GM23338 (cell line): ENCODE data around the gene CDC42BPG. TPM values are rescaled to one million over a fixed set of nuclear protein-coding genes. Genes with fewer than 3 reads are reported as not detected.

Experiments
- ATAC-seq: fragments of 200-7000 bp; cut with Tn5 transposase; 3 replicates; pipeline ENCODE4 v1.9.1; 2020
- DNase-seq: peaks from one replicate; pipeline ENCODE4 v3.0.0-alpha.2; 2015; ENCODE audit warnings: low spot score
- H2AFZ ChIP-seq: fragments of 200-600 bp; sonication (generic); 2 replicates; pipeline ENCODE4 v1.8.0; 2016; ENCODE audit warnings: antibody characterized with exemption, mild to moderate bottlenecking, moderate library complexity
- H3F3A ChIP-seq: fragments of 200-600 bp; sonication (generic); replicated peaks from 2 replicates; pipeline ENCODE4 v1.8.0; 2017; ENCODE audit warnings: antibody characterized with exemption, mixed run types, low read depth
- H3K27ac ChIP-seq: fragments of 200-600 bp; sonication (generic); 2 replicates; pipeline ENCODE4 v1.6.1; 2016; ENCODE audit warnings: low read depth
- H3K27me3 ChIP-seq: fragments of 200-600 bp; sonication (generic); 2 replicates; pipeline ENCODE4 v1.8.0; 2016; ENCODE audit warnings: mild to moderate bottlenecking, mixed run types, moderate library complexity; ENCODE audit not compliant: insufficient read depth
- H3K36me3 ChIP-seq: fragments of 200-600 bp; sonication (generic); 2 replicates; pipeline ENCODE4 v1.8.0; 2016; ENCODE audit warnings: mild to moderate bottlenecking; ENCODE audit not compliant: insufficient read depth
- H3K4me1 ChIP-seq: fragments of 200-600 bp; sonication (generic); 2 replicates; pipeline ENCODE4 v1.8.0; 2016; ENCODE audit warnings: mild to moderate bottlenecking, moderate library complexity; ENCODE audit not compliant: insufficient read depth
- H3K4me2 ChIP-seq: fragments of 200-600 bp; sonication (generic); 2 replicates; pipeline ENCODE4 v1.7.1; 2017; ENCODE audit warnings: mixed run types
- H3K4me3 ChIP-seq: fragments of 200-600 bp; sonication (generic); 2 replicates; pipeline ENCODE4 v1.6.1; 2016; ENCODE audit warnings: mixed run types
- H3K79me2 ChIP-seq: fragments of 200-600 bp; sonication (generic); replicated peaks from 2 replicates; pipeline ENCODE4 v1.8.0; 2017; ENCODE audit warnings: mild to moderate bottlenecking; ENCODE audit not compliant: insufficient read depth
- H3K9me2 ChIP-seq: fragments of 200-600 bp; sonication (generic); 2 replicates; pipeline ENCODE4 v1.8.0; 2017; ENCODE audit not compliant: insufficient read depth
- H4K20me1 ChIP-seq: fragments of 200-600 bp; sonication (generic); replicated peaks from 2 replicates; pipeline ENCODE4 v1.8.0; 2017; ENCODE audit warnings: mild to moderate bottlenecking; ENCODE audit not compliant: insufficient read depth
- H3K27ac Mint-ChIP-seq: 2 replicates; pipeline ENCODE4 v1.8.0; 2020; ENCODE audit warnings: inconsistent platforms, mild to moderate bottlenecking, moderate library complexity, mixed read lengths
- H3K27me3 Mint-ChIP-seq: 3 replicates; pipeline ENCODE4 v1.8.0; 2022; ENCODE audit warnings: low read depth, mild to moderate bottlenecking, moderate library complexity, mixed read lengths, inconsistent platforms; ENCODE audit not compliant: insufficient read depth, poor library complexity
- H3K36me3 Mint-ChIP-seq: 3 replicates; pipeline ENCODE4 v1.8.0; 2021; ENCODE audit warnings: low read depth, mild to moderate bottlenecking, inconsistent platforms, moderate library complexity, mixed read lengths
- H3K4me1 Mint-ChIP-seq: 3 replicates; pipeline ENCODE4 v1.8.0; 2020; ENCODE audit warnings: mild to moderate bottlenecking, inconsistent platforms, mixed read lengths
- H3K4me3 Mint-ChIP-seq: 3 replicates; pipeline ENCODE4 v1.8.0; 2021; ENCODE audit warnings: moderate library complexity, mild to moderate bottlenecking, inconsistent platforms, mixed read lengths
- H3K9me3 Mint-ChIP-seq: 3 replicates; pipeline ENCODE4 v1.8.0; 2020; ENCODE audit warnings: moderate library complexity, mild to moderate bottlenecking, inconsistent platforms, mixed read lengths
- CREB1 ChIP-seq: fragments of 250-450 bp; sonication (Bioruptor Pico); IDR thresholded peaks from 2 replicates; pipeline ENCODE4 v1.5.0; 2020; ENCODE audit warnings: low read depth, mild to moderate bottlenecking, moderate library complexity
- EZH2 ChIP-seq: fragments of 200-600 bp; sonication (generic); IDR thresholded peaks from one replicate; pipeline ENCODE4 v1.8.0; 2017; ENCODE audit warnings: antibody characterized with exemption, mild to moderate bottlenecking, low read depth; ENCODE audit not compliant: unreplicated experiment
- EZH2phosphoT487 ChIP-seq: fragments of 200-600 bp; sonication (generic); IDR thresholded peaks from one replicate; pipeline ENCODE4 v1.8.1; 2018; ENCODE audit warnings: antibody characterized with exemption; ENCODE audit not compliant: unreplicated experiment
- JUNB ChIP-seq: IDR thresholded peaks from one replicate; pipeline ENCODE4 v1.6.1; 2016; ENCODE audit warnings: antibody characterized with exemption; ENCODE audit not compliant: unreplicated experiment
- NANOG ChIP-seq: IDR thresholded peaks from 2 replicates; pipeline ENCODE4 v1.6.1; 2016; ENCODE audit warnings: antibody characterized with exemption, borderline replicate concordance
- POLR2AphosphoS5 ChIP-seq: IDR thresholded peaks from 2 replicates; pipeline ENCODE4 v1.6.1; 2016; ENCODE audit warnings: antibody characterized with exemption, low read depth
- STAT1 ChIP-seq: IDR thresholded peaks from one replicate; pipeline ENCODE4 v1.6.1; 2016; ENCODE audit warnings: antibody characterized with exemption; ENCODE audit not compliant: unreplicated experiment
- ZNF114 ChIP-seq: fragments of 250-450 bp; sonication (Bioruptor Pico); IDR thresholded peaks from 2 replicates; pipeline ENCODE4 v1.5.0; 2020; ENCODE audit warnings: mild to moderate bottlenecking, moderate library complexity
- ZNF331 ChIP-seq: fragments of 250-450 bp; sonication (Bioruptor Pico); IDR thresholded peaks from 2 replicates; pipeline ENCODE4 v1.5.0; 2020; ENCODE audit warnings: low read depth, mild to moderate bottlenecking, moderate library complexity
- polyA plus RNA-seq: library from polyadenylated mRNA; unstranded; fragments of >200 nt; fragmentation: Nextera tagmentation; extraction: Ambion mirVana; gene quantifications from 2 replicates; pipeline ENCODE4 v1.2.1, GENCODE V29; 2016
- total RNA-seq: library from RNA; depleted of rRNA; stranded (reverse); fragments of >200 nt; shearing (Covaris generic); gene quantifications from 2 replicates; pipeline ENCODE4 v1.2.3, GENCODE V29; 2014
- TF ChIP-seq, protein P1 (sequence below): IDR thresholded peaks from 2 replicates; pipeline ENCODE4 v1.6.1; 2016; ENCODE audit warnings: antibody characterized with exemption
- TF ChIP-seq, protein P2 (sequence below), 2 experiments: fragments of 200-600 bp in 1 of 2; sonication (generic) in 1 of 2; conservative IDR thresholded peaks; 2 replicates each; pipeline versions ENCODE4 v1.5.1 to v1.6.1; 2016 to 2017; ENCODE audit warnings: antibody characterized with exemption in 2 of 2, low read depth in 2 of 2, mild to moderate bottlenecking in 2 of 2, moderate library complexity in 1 of 2
- TF ChIP-seq, protein P3 (sequence below): fragments of 250-450 bp; sonication (Bioruptor Pico); IDR thresholded peaks from 2 replicates; pipeline ENCODE4 v1.5.0; 2020; ENCODE audit warnings: mild to moderate bottlenecking, moderate library complexity
- TF ChIP-seq, protein P4 (sequence below): IDR thresholded peaks from one replicate; pipeline ENCODE4 v1.6.1; 2018; ENCODE audit warnings: antibody characterized with exemption; ENCODE audit not compliant: unreplicated experiment

CDC42BPG gene
- total and polyA plus RNA-seq, 2 experiments from 2014 or later, result 2.3 to 11.6 TPM

DNA sequence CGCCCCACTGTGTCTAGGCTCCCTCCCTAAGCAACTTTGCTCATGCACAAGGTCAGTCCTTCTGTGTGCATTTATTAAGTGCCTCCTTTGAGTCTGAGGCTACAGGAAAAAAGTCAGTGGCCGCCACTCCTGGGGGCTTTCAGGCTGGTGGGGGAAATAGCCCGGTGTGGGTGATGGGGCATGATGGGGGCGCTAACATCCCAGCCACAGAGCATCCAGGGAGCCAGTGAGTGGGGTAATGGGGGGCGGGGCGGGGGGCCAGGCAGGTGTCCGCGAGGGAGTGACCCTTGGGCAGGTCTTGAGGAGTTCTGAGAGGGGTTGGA is 43.9 kb upstream of the CDC42BPG start:
- Histone ChIP-seq H3K4me2 (peak overlapping the region; percentile 91), H2AFZ (peak overlapping the region; percentile 98), H3K4me3 (peak overlapping the region; percentile 46)

More for the DNA sequence above, 43.9 kb upstream of the CDC42BPG start:
- no peaks in the 10 kb centered on the region for H4K20me1 ChIP-seq
- no peak for DNase-seq
- peaks cover 16% of the 10 kb centered on the region; the same call in 1 of the 2 replicates for H3K4me1 ChIP-seq
- ATAC-seq, result no peak
- Mint-ChIP-seq H3K4me3 (peak overlapping the region; percentile 65), H3K27ac (no peak overlapping the region), H3K27me3 (peaks cover 5% of the 10 kb centered on the region), H3K9me3 (no peaks in the 10 kb centered on the region), H3K4me1 (peaks cover 15% of the 10 kb centered on the region), H3K36me3 (no peaks in the 10 kb centered on the region; the same call in 2 of the 3 replicates)
- H3K27ac ChIP-seq, result peak overlapping the region; percentile 20; the same call in 1 of the 2 replicates
- no peaks in the 10 kb centered on the region for H3K79me2 ChIP-seq
- H3F3A ChIP-seq, result 0 out of 2 replicates have a peak, but pooled peaks cover 2% of the 10 kb centered on the region
- TF ChIP-seq, protein P1, sequence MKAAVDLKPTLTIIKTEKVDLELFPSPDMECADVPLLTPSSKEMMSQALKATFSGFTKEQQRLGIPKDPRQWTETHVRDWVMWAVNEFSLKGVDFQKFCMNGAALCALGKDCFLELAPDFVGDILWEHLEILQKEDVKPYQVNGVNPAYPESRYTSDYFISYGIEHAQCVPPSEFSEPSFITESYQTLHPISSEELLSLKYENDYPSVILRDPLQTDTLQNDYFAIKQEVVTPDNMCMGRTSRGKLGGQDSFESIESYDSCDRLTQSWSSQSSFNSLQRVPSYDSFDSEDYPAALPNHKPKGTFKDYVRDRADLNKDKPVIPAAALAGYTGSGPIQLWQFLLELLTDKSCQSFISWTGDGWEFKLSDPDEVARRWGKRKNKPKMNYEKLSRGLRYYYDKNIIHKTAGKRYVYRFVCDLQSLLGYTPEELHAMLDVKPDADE, result no peak
- TF ChIP-seq, protein P2, sequence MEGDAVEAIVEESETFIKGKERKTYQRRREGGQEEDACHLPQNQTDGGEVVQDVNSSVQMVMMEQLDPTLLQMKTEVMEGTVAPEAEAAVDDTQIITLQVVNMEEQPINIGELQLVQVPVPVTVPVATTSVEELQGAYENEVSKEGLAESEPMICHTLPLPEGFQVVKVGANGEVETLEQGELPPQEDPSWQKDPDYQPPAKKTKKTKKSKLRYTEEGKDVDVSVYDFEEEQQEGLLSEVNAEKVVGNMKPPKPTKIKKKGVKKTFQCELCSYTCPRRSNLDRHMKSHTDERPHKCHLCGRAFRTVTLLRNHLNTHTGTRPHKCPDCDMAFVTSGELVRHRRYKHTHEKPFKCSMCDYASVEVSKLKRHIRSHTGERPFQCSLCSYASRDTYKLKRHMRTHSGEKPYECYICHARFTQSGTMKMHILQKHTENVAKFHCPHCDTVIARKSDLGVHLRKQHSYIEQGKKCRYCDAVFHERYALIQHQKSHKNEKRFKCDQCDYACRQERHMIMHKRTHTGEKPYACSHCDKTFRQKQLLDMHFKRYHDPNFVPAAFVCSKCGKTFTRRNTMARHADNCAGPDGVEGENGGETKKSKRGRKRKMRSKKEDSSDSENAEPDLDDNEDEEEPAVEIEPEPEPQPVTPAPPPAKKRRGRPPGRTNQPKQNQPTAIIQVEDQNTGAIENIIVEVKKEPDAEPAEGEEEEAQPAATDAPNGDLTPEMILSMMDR (conservative IDR thresholded peaks at IDR 0.05; ENCODE audit: low read depth in 2 of 2), result no peak
- TF ChIP-seq, protein P3, sequence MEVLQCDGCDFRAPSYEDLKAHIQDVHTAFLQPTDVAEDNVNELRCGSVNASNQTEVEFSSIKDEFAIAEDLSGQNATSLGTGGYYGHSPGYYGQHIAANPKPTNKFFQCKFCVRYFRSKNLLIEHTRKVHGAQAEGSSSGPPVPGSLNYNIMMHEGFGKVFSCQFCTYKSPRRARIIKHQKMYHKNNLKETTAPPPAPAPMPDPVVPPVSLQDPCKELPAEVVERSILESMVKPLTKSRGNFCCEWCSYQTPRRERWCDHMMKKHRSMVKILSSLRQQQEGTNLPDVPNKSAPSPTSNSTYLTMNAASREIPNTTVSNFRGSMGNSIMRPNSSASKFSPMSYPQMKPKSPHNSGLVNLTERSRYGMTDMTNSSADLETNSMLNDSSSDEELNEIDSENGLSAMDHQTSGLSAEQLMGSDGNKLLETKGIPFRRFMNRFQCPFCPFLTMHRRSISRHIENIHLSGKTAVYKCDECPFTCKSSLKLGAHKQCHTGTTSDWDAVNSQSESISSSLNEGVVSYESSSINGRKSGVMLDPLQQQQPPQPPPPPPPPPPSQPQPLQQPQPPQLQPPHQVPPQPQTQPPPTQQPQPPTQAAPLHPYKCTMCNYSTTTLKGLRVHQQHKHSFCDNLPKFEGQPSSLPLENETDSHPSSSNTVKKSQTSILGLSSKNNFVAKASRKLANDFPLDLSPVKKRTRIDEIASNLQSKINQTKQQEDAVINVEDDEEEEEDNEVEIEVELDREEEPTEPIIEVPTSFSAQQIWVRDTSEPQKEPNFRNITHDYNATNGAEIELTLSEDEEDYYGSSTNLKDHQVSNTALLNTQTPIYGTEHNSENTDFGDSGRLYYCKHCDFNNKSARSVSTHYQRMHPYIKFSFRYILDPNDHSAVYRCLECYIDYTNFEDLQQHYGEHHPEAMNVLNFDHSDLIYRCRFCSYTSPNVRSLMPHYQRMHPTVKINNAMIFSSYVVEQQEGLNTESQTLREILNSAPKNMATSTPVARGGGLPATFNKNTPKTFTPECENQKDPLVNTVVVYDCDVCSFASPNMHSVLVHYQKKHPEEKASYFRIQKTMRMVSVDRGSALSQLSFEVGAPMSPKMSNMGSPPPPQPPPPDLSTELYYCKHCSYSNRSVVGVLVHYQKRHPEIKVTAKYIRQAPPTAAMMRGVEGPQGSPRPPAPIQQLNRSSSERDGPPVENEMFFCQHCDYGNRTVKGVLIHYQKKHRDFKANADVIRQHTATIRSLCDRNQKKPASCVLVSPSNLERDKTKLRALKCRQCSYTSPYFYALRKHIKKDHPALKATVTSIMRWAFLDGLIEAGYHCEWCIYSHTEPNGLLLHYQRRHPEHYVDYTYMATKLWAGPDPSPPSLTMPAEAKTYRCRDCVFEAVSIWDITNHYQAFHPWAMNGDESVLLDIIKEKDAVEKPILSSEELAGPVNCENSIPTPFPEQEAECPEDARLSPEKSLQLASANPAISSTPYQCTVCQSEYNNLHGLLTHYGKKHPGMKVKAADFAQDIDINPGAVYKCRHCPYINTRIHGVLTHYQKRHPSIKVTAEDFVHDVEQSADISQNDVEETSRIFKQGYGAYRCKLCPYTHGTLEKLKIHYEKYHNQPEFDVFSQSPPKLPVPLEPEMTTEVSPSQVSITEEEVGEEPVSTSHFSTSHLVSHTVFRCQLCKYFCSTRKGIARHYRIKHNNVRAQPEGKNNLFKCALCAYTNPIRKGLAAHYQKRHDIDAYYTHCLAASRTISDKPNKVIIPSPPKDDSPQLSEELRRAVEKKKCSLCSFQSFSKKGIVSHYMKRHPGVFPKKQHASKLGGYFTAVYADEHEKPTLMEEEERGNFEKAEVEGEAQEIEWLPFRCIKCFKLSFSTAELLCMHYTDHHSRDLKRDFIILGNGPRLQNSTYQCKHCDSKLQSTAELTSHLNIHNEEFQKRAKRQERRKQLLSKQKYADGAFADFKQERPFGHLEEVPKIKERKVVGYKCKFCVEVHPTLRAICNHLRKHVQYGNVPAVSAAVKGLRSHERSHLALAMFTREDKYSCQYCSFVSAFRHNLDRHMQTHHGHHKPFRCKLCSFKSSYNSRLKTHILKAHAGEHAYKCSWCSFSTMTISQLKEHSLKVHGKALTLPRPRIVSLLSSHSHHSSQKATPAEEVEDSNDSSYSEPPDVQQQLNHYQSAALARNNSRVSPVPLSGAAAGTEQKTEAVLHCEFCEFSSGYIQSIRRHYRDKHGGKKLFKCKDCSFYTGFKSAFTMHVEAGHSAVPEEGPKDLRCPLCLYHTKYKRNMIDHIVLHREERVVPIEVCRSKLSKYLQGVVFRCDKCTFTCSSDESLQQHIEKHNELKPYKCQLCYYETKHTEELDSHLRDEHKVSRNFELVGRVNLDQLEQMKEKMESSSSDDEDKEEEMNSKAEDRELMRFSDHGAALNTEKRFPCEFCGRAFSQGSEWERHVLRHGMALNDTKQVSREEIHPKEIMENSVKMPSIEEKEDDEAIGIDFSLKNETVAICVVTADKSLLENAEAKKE (CRISPR knock-in tag), result no peak
- TF ChIP-seq ZNF114 (CRISPR knock-in tag), result no peak
- no peak for TF ChIP-seq STAT1
- no peak for TF ChIP-seq NANOG
- TF ChIP-seq CREB1 (CRISPR knock-in tag), result no peak
- no peak for TF ChIP-seq EZH2phosphoT487
- TF ChIP-seq, protein P4, sequence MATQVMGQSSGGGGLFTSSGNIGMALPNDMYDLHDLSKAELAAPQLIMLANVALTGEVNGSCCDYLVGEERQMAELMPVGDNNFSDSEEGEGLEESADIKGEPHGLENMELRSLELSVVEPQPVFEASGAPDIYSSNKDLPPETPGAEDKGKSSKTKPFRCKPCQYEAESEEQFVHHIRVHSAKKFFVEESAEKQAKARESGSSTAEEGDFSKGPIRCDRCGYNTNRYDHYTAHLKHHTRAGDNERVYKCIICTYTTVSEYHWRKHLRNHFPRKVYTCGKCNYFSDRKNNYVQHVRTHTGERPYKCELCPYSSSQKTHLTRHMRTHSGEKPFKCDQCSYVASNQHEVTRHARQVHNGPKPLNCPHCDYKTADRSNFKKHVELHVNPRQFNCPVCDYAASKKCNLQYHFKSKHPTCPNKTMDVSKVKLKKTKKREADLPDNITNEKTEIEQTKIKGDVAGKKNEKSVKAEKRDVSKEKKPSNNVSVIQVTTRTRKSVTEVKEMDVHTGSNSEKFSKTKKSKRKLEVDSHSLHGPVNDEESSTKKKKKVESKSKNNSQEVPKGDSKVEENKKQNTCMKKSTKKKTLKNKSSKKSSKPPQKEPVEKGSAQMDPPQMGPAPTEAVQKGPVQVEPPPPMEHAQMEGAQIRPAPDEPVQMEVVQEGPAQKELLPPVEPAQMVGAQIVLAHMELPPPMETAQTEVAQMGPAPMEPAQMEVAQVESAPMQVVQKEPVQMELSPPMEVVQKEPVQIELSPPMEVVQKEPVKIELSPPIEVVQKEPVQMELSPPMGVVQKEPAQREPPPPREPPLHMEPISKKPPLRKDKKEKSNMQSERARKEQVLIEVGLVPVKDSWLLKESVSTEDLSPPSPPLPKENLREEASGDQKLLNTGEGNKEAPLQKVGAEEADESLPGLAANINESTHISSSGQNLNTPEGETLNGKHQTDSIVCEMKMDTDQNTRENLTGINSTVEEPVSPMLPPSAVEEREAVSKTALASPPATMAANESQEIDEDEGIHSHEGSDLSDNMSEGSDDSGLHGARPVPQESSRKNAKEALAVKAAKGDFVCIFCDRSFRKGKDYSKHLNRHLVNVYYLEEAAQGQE, result no peak
- no peak for TF ChIP-seq POLR2AphosphoS5
- TF ChIP-seq JUNB, result no peak
- TF ChIP-seq EZH2, result no peak
- no peak for TF ChIP-seq ZNF331 (CRISPR knock-in tag)
- H3K27me3 ChIP-seq, result no peaks in the 10 kb centered on the region
- H3K36me3 ChIP-seq, result no peaks in the 10 kb centered on the region
- H3K9me2 ChIP-seq, result no peaks in the 10 kb centered on the region
